Panc1 (cell line): ENCODE data around the gene SERPINI2.

Experiments used
- CTCF ChIP-seq: fragments of 450-650 bp; IDR thresholded peaks from 2 replicates; pipeline ENCODE4 v1.5.1; 2017; ENCODE audit warnings: mild to moderate bottlenecking
- REST ChIP-seq, 2 experiments: IDR thresholded peaks; 2 replicates each; pipeline ENCODE4 v1.6.1; 2011 to 2012; ENCODE audit warnings: low read depth in 2 of 2, control low read depth in 1 of 2, low read length in 1 of 2, mild to moderate bottlenecking in 1 of 2, moderate library complexity in 1 of 2; ENCODE audit not compliant: insufficient read depth in 1 of 2
- SIN3A ChIP-seq: IDR thresholded peaks from 2 replicates; pipeline ENCODE4 v1.6.1; 2012; ENCODE audit warnings: low read depth, mild to moderate bottlenecking, low read length, moderate library complexity, borderline replicate concordance; ENCODE audit not compliant: insufficient read depth
- TCF7L2 ChIP-seq: IDR thresholded peaks from 2 replicates; pipeline ENCODE4 v1.6.1; 2011; ENCODE audit warnings: mild to moderate bottlenecking, low read depth, low read length, inconsistent platforms

- no peak for TF ChIP-seq CTCF
- no peak for TF ChIP-seq REST (IDR thresholded peaks at IDR 0.05; ENCODE audit: insufficient read depth in 1 of 2, low read depth in 2 of 2, low read length in 1 of 2)
- TF ChIP-seq SIN3A, result no peak
- no peak for TF ChIP-seq TCF7L2
Observed at GRCh38 chr3:167501941-167502340, 28.1 kb upstream of the SERPINI2 start.
